K562 (cell line): ENCODE results near the gene PRR5. TPM values are rescaled to one million over a fixed set of nuclear protein-coding genes. Genes with fewer than 3 reads are reported as not detected.

Experiments
- BCOR ChIP-seq: fragments of 450-650 bp; IDR thresholded peaks from 2 replicates; pipeline ENCODE4 v1.6.1; 2016
- BMI1 ChIP-seq: fragments of 150-350 bp; IDR thresholded peaks from 2 replicates; pipeline ENCODE4 v1.6.1; 2014; ENCODE audit warnings: low read length
- COPS2 ChIP-seq: fragments of 450-650 bp; conservative IDR thresholded peaks from 2 replicates; pipeline ENCODE4 v1.6.1; 2016; ENCODE audit warnings: mild to moderate bottlenecking, moderate library complexity
- CSDE1 ChIP-seq, 2 experiments: fragments of 450-650 bp; IDR thresholded peaks; 2 replicates each; pipeline ENCODE4 v1.6.1; 2016; ENCODE audit warnings: mild to moderate bottlenecking in 1 of 2
- DEAF1 ChIP-seq: fragments of 450-650 bp; formaldehyde crosslinking; IDR thresholded peaks from 2 replicates; pipeline ENCODE4 v1.4.0; 2020; ENCODE audit warnings: mild to moderate bottlenecking, moderate library complexity
- EP300 ChIP-seq: IDR thresholded peaks from 2 replicates; pipeline ENCODE4 v1.6.1; 2012; ENCODE audit warnings: low read length, improper control_type of control experiment
- MXD1 ChIP-seq: fragments of 250-450 bp; sonication (Bioruptor Pico); IDR thresholded peaks from 2 replicates; pipeline ENCODE4 v1.8.0; 2021; ENCODE audit warnings: borderline replicate concordance, mild to moderate bottlenecking, moderate library complexity; ENCODE audit not compliant: poor library complexity, severe bottlenecking
- MXI1 ChIP-seq: IDR thresholded peaks from 2 replicates; pipeline ENCODE4 v1.6.1; 2011; ENCODE audit warnings: low read depth, mild to moderate bottlenecking, improper control_type of control experiment, low read length
- NFRKB ChIP-seq: fragments of 450-650 bp; IDR thresholded peaks from 2 replicates; pipeline ENCODE4 v1.6.1; 2016; ENCODE audit warnings: low read depth
- RFX5 ChIP-seq: IDR thresholded peaks from 2 replicates; pipeline ENCODE4 v1.6.1; 2011; ENCODE audit warnings: low read depth, mild to moderate bottlenecking, improper control_type of control experiment, low read length
- SMARCA5 ChIP-seq: fragments of 450-650 bp; IDR thresholded peaks from 2 replicates; pipeline ENCODE4 v1.6.1; 2016
- SMARCB1 ChIP-seq: IDR thresholded peaks from 2 replicates; pipeline ENCODE4 v1.6.1; 2011; ENCODE audit warnings: improper control_type of control experiment, low read depth; ENCODE audit not compliant: insufficient read length
- STAG1 ChIP-seq: sonication (generic); formaldehyde crosslinking; IDR thresholded peaks from 2 replicates; pipeline ENCODE4 v1.5.0; 2020; ENCODE audit warnings: missing genetic modification reagents, borderline replicate concordance
- TARDBP ChIP-seq: fragments of 450-650 bp; IDR thresholded peaks from 2 replicates; pipeline ENCODE4 v1.6.1; 2016
- USF1 ChIP-seq: sonication (generic); formaldehyde crosslinking; IDR thresholded peaks from 2 replicates; pipeline ENCODE4 v1.9.0; 2022; ENCODE audit warnings: mild to moderate bottlenecking, missing genetic modification reagents
- ZNF124 ChIP-seq: sonication (generic); formaldehyde crosslinking; IDR thresholded peaks from 2 replicates; pipeline ENCODE4 v1.8.1; 2022; ENCODE audit warnings: missing genetic modification reagents
- ZNF212 ChIP-seq: fragments of 450-650 bp; formaldehyde crosslinking; IDR thresholded peaks from 2 replicates; pipeline ENCODE4 v1.4.0; 2020; ENCODE audit warnings: mild to moderate bottlenecking
- ZNF232 ChIP-seq: sonication (generic); formaldehyde crosslinking; IDR thresholded peaks from 2 replicates; pipeline ENCODE4 v1.8.0; 2022; ENCODE audit warnings: mild to moderate bottlenecking, missing genetic modification reagents
- ZNF263 ChIP-seq: sonication (generic); formaldehyde crosslinking; IDR thresholded peaks from 2 replicates; pipeline ENCODE4 v1.8.0; 2022; ENCODE audit warnings: mild to moderate bottlenecking, missing genetic modification reagents, borderline replicate concordance
- ZNF324 ChIP-seq: fragments of 250-450 bp; sonication (Bioruptor Pico); IDR thresholded peaks from 2 replicates; pipeline ENCODE4 v1.4.0; 2020; ENCODE audit warnings: mild to moderate bottlenecking
- ZNF354B ChIP-seq: fragments of 250-450 bp; sonication (Bioruptor Pico); IDR thresholded peaks from 2 replicates; pipeline ENCODE4 v1.4.0; 2020
- ZNF695 ChIP-seq: fragments of 450-650 bp; formaldehyde crosslinking; IDR thresholded peaks from 2 replicates; pipeline ENCODE4 v1.4.0; 2020; ENCODE audit warnings: mild to moderate bottlenecking, moderate library complexity
- ZNF696 ChIP-seq: fragments of 250-450 bp; sonication (Bioruptor Pico); conservative IDR thresholded peaks from 2 replicates; pipeline ENCODE4 v1.4.0; 2020; ENCODE audit warnings: mild to moderate bottlenecking, moderate library complexity
- polyA plus RNA-seq, 8 experiments: library from polyadenylated mRNA; depleted of rRNA in 4 of 8; stranded (reverse) in 5 of 8; unstranded in 3 of 8; fragments of >200 nt; fragmentation: Nextera tagmentation in 2 of 8; fragmentation: Illumina TruSeq in 1 of 8; extraction: Ambion mirVana in 2 of 8; extraction: Trizol in 1 of 8; gene quantifications; 2 replicates each; pipeline versions ENCODE4 v1.2.1 to v1.2.3, GENCODE V29; 2011 to 2014; ENCODE audit warnings: inconsistent platforms in 1 of 8, missing spikeins in 1 of 8
- total RNA-seq, 7 experiments: library from RNA; depleted of rRNA in 6 of 7; stranded (reverse); fragments of >200 nt in 6 of 7; fragmentation: Illumina TruSeq in 2 of 7; extraction: Trizol in 2 of 7; gene quantifications; 2 replicates each; pipeline versions ENCODE4 v1.2.1 to v1.2.3, GENCODE V29; 2011 to 2021; ENCODE audit warnings: low replicate concordance in 1 of 7
- TF ChIP-seq, protein P1 (sequence below): fragments of 250-450 bp; sonication (Bioruptor Pico); IDR thresholded peaks from 2 replicates; pipeline ENCODE4 v1.6.1; 2021; ENCODE audit warnings: mild to moderate bottlenecking
- TF ChIP-seq, protein P2 (sequence below), 2 experiments: IDR thresholded peaks; 2 replicates each; pipeline ENCODE4 v1.6.1; 2012; ENCODE audit warnings: improper control_type of control experiment in 2 of 2, low read depth in 2 of 2, low read length in 2 of 2, borderline replicate concordance in 1 of 2

Gene PRR5
- total and polyA plus RNA-seq, 9 of the 15 experiments (the other 6 are each of a cell fraction or from before 2014, with no cell fraction given): 0.13 to 21.0 (median 7.5) TPM

GRCh38 chr22:44684506-44685383 is 17.3 kb upstream of the PRR5 start (continued):
- TF ChIP-seq, protein P1, sequence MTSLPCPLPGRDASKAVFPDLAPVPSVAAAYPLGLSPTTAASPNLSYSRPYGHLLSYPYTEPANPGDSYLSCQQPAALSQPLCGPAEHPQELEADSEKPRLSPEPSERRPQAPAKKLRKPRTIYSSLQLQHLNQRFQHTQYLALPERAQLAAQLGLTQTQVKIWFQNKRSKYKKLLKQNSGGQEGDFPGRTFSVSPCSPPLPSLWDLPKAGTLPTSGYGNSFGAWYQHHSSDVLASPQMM (CRISPR knock-in tag): no peak
- TF ChIP-seq MXD1 (CRISPR knock-in tag): no peak
- TF ChIP-seq CSDE1 (IDR thresholded peaks at IDR 0.05): no peak
- no peak for TF ChIP-seq STAG1
- TF ChIP-seq TARDBP: 0 out of 2 replicates have a peak, but pooled peaks have one; percentile 20
- no peak for TF ChIP-seq NFRKB
- TF ChIP-seq ZNF263 (CRISPR knock-in tag): peak; percentile 98
- TF ChIP-seq DEAF1 (CRISPR knock-in tag): no peak
- no peak for TF ChIP-seq RFX5
- TF ChIP-seq ZNF212 (CRISPR knock-in tag): no peak
- no peak; the same call in 1 of the 2 replicates for TF ChIP-seq EP300
- no peak for TF ChIP-seq MXI1
- no peak for TF ChIP-seq ZNF124
- no peak for TF ChIP-seq SMARCB1
- no peak for TF ChIP-seq ZNF696 (CRISPR knock-in tag)
- TF ChIP-seq ZNF232: 0 out of 2 replicates have a peak, but pooled peaks have one; percentile 31
- no peak for TF ChIP-seq COPS2
- TF ChIP-seq, protein P2, sequence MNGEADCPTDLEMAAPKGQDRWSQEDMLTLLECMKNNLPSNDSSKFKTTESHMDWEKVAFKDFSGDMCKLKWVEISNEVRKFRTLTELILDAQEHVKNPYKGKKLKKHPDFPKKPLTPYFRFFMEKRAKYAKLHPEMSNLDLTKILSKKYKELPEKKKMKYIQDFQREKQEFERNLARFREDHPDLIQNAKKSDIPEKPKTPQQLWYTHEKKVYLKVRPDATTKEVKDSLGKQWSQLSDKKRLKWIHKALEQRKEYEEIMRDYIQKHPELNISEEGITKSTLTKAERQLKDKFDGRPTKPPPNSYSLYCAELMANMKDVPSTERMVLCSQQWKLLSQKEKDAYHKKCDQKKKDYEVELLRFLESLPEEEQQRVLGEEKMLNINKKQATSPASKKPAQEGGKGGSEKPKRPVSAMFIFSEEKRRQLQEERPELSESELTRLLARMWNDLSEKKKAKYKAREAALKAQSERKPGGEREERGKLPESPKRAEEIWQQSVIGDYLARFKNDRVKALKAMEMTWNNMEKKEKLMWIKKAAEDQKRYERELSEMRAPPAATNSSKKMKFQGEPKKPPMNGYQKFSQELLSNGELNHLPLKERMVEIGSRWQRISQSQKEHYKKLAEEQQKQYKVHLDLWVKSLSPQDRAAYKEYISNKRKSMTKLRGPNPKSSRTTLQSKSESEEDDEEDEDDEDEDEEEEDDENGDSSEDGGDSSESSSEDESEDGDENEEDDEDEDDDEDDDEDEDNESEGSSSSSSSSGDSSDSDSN (IDR thresholded peaks at IDR 0.05; ENCODE audit: borderline replicate concordance in 1 of 2, low read depth in 2 of 2, low read length in 2 of 2): no peak
- no peak for TF ChIP-seq BMI1
- peak; percentile 89 for TF ChIP-seq SMARCA5
- no peak for TF ChIP-seq ZNF324
- TF ChIP-seq ZNF695 (CRISPR knock-in tag): no peak
- TF ChIP-seq ZNF354B (CRISPR knock-in tag): no peak
- no peak for TF ChIP-seq USF1 (CRISPR knock-in tag)
- peak; percentile 96 for TF ChIP-seq BCOR
